COR-L47 (cell line): ENCODE results near the gene TCAIM.

Experiments
- DNase-seq: peaks from one replicate; lab custom pipeline; 2025; lab: John Stamatoyannopoulos, UW

The TCAIM gene

DNA sequence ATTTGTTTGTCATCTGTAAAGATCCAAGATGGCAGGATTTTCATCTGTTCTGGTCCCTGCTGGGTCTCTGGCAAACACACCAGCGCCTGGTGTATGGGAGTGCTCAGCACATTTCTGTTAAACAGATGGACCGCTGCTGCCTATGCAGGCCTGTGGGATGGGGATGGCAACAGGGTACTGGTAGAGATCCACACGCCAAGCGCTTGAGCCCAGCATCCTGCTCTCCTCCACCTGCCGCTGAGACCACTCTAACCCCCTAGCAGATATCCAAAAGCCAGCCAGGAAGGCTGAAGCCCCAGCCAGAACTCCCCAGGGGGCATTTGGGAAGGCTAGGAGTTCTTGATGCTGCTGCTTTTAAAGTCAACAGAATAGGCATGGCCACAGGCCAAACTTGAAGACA is 107.2 kb downstream of the TCAIM start:
- DNase-seq = no peak

DNA sequence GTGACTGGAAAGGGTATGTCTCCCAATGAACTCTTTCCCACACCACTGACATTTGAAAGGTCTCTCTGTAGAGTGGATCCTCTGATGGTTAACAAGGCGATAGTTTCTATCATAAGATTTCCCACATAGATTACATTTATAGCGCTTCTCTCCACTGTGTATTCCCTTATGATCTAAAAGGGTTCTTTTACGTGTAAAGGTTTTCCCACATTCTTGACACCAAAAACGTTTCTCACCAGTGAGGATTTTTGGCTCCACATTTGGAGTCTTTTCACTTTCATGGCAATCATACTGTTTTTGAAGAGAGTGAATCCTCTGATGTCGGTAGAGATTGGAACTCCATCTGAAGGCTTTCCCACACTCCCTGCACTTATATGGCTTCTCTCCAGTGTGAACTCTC is 108.4 kb downstream of the TCAIM start:
- no peak for DNase-seq

DNA sequence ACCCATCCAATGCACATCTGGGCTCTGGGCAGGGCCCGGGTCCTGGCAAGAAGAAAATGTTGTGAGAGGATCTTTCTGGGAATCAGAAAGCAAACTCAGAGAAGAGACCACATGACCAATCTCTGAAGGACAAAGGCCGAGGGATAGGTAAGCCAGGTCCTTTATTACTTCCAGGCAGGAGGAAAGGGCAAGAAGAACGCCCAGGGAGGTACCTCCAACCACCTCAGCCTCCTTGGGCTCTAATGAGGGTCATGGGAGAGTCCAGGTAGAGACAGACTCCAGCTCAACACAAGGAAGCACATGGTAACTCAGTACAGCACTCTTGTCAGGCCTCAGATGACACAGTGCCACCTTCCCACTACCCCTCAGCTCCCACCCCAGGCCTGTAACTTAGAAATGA is 112.9 kb downstream of the TCAIM start:
- no peak for DNase-seq

DNA sequence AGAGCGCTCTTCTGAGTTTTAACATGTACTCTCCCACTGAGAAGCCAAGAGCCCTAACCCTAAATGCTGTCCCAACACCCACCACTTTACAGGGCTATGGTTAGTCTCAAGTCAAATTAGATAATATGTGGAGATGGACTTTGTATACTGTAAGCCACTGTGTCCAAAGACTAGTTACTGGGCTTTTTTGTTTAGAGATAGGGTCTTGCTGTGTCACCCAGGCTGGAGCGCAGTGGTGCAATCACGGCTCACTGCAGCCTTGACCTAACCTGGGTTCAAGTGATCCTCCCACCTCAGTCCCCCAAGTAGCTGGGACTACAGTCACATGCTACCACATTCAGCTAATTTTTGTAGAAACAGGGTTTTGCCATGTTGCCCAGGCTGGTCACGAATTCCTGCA is 115.7 kb downstream of the TCAIM start:
- no peak for DNase-seq

DNA sequence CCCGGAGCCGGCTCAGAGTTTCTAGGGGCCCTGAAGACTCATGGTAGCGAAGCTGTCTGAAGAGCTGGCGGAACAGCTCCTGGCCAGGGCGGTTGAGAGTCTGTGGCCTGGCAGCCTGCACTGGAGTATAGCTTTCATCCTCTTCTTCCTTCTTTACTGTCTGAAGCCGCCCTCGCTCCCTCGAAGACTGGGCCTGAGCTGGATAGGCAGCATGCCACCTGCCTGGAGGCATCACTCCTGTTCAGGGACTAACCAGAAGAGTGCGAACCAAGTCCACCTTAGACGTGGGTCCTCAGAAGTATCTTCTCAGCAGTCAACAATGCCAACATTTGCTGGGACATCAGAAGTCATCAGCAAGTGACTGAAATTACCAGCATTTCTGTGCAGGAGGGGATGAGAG is 116.8 kb downstream of the TCAIM start:
- no peak for DNase-seq
